Measurements from ENCODE around the gene ALKBH6.

Gene ALKBH6

GRCh38 chr19:35986664-35987570 is 27.1 kb downstream of the ALKBH6 start (continued):
- TF ChIP-seq ZNF398 (tag by site-specific recombination; IDR thresholded peaks at IDR 0.05) (peak; percentile 99), CTCF (tag by site-specific recombination; IDR thresholded peaks at IDR 0.05) (peak; percentile 66; the same call in 1 of the 2 replicates), PRDM4 (tag by site-specific recombination; IDR thresholded peaks at IDR 0.05) (peak; percentile 44), ZBTB48 (tag by site-specific recombination; IDR thresholded peaks at IDR 0.05) (peak; percentile 74; the same call in 1 of the 2 replicates), ZBTB7A (tag by site-specific recombination; IDR thresholded peaks at IDR 0.05; ENCODE audit: low read depth) (peak; percentile 89; the same call in 1 of the 2 replicates), ZNF335 (tag by site-specific recombination; conservative IDR thresholded peaks at IDR 0.05) (peak; percentile 92), ZEB2 (tag by site-specific recombination; IDR thresholded peaks at IDR 0.05) (peak; percentile 85), ZNF138 (tag by site-specific recombination; IDR thresholded peaks at IDR 0.05; ENCODE audit: borderline replicate concordance) (no peak), ZIC2 (tag by site-specific recombination; IDR thresholded peaks at IDR 0.05) (peak; percentile 100), ZSCAN5A (tag by site-specific recombination; IDR thresholded peaks at IDR 0.05) (0 out of 2 replicates have a peak, but pooled peaks have one; percentile 11), ZBTB21 (tag by site-specific recombination; IDR thresholded peaks at IDR 0.05) (0 out of 2 replicates have a peak, but pooled peaks have one; percentile 10), ZNF449 (tag by site-specific recombination; IDR thresholded peaks at IDR 0.05) (peak; percentile 50; the same call in 1 of the 2 replicates), ZNF274 (IDR thresholded peaks at IDR 0.05; ENCODE audit: low read length) (no peak), ZNF274 (tag by site-specific recombination; IDR thresholded peaks at IDR 0.05; ENCODE audit: borderline replicate concordance) (no peak), ZNF202 (tag by site-specific recombination; IDR thresholded peaks at IDR 0.05; ENCODE audit: borderline replicate concordance) (0 out of 2 replicates have a peak, but pooled peaks have one; percentile 24), MZF1 (tag by site-specific recombination; IDR thresholded peaks at IDR 0.05; ENCODE audit: borderline replicate concordance) (peak; percentile 87; the same call in 1 of the 2 replicates), ZNF747 (tag by site-specific recombination; IDR thresholded peaks at IDR 0.05) (no peak), EGR2 (tag by site-specific recombination; IDR thresholded peaks at IDR 0.05; ENCODE audit: low read depth) (peak; percentile 96), REPIN1 (tag by site-specific recombination; IDR thresholded peaks at IDR 0.05; ENCODE audit: low read depth) (peak; percentile 21; the same call in 1 of the 2 replicates), ZNF624 (tag by site-specific recombination; IDR thresholded peaks at IDR 0.05) (no peak), SP2 (tag by site-specific recombination; IDR thresholded peaks at IDR 0.05) (peak; percentile 89), ZXDB (tag by site-specific recombination; IDR thresholded peaks at IDR 0.05) (peak; percentile 73), SP7 (tag by site-specific recombination; IDR thresholded peaks at IDR 0.05) (peak; percentile 90), ZNF704 (tag by site-specific recombination; IDR thresholded peaks at IDR 0.05) (no peak), ZFP41 (tag by site-specific recombination; IDR thresholded peaks at IDR 0.05; ENCODE audit: borderline replicate concordance) (no peak), ZNF391 (tag by site-specific recombination; IDR thresholded peaks at IDR 0.05; ENCODE audit: borderline replicate concordance, low read depth) (peak; percentile 75; the same call in 1 of the 2 replicates), ZNF362 (tag by site-specific recombination; IDR thresholded peaks at IDR 0.05) (no peak)

Measured in HEK293 (cell line).